ENCODE data around the gene SIGLEC15. TPM values are rescaled to one million over a fixed set of nuclear protein-coding genes. Genes with fewer than 3 reads are reported as not detected.

Gene SIGLEC15
- total and polyA plus RNA-seq, 10 of the 15 experiments (the other 5 are each of a cell fraction or from before 2014, with no cell fraction given), result 0.09 to 0.45 TPM; not detected in 8

Small RNA genes within 50 kb of the gene (small RNA-seq; reads per million reads assigned to genes)
- not detected for gene AC087685.1

Other genes with a start within 250 kb of the SIGLEC15 start
- gene SLC14A2, start 210.2 kb upstream of the SIGLEC15 start, total RNA-seq (2014; rRNA removed), result 0.11 TPM in 1 of 2 replicates, not detected in the other
- not detected in 2 replicates for gene SLC14A2, start 210.2 kb upstream of the SIGLEC15 start, total RNA-seq (2014; rRNA removed; fragmentation: Illumina TruSeq; extraction: Trizol)
- 0.05 TPM in 1 of 2 replicates, not detected in the other for gene SLC14A2, start 210.2 kb upstream of the SIGLEC15 start, total RNA-seq (2021)
- gene SLC14A2, start 210.2 kb upstream of the SIGLEC15 start, polyA plus RNA-seq (2011; rRNA removed), result 0.03 and 0.04 TPM in 2 replicates
- 0.03 TPM in 1 of 2 replicates, not detected in the other for gene SLC14A2, start 210.2 kb upstream of the SIGLEC15 start, polyA plus RNA-seq (2014; fragmentation: Illumina TruSeq; extraction: Trizol)
- not detected for gene SLC14A2, start 210.2 kb upstream of the SIGLEC15 start, polyA plus RNA-seq (2014; fragmentation: Nextera tagmentation; extraction: Ambion mirVana)
- 0.01 and 0.04 TPM in 2 replicates for gene SLC14A2, start 210.2 kb upstream of the SIGLEC15 start, polyA plus RNA-seq (2014; rRNA removed)
- not detected for gene SLC14A2, start 210.2 kb upstream of the SIGLEC15 start, polyA plus RNA-seq (2016; fragmentation: Nextera tagmentation; extraction: Ambion mirVana)
- gene SLC14A1, start 101.5 kb upstream of the SIGLEC15 start, total RNA-seq (2014; rRNA removed), result 0.06 TPM in 1 of 2 replicates, not detected in the other
- gene SLC14A1, start 101.5 kb upstream of the SIGLEC15 start, total RNA-seq (2014; rRNA removed; fragmentation: Illumina TruSeq; extraction: Trizol), result 0.09 TPM in 1 of 2 replicates, not detected in the other
- gene SLC14A1, start 101.5 kb upstream of the SIGLEC15 start, total RNA-seq (2021), result not detected in 2 replicates
- 0.67 and 1.3 TPM in 2 replicates for gene SLC14A1, start 101.5 kb upstream of the SIGLEC15 start, polyA plus RNA-seq (2011; rRNA removed)
- 0.10 and 0.26 TPM in 2 replicates for gene SLC14A1, start 101.5 kb upstream of the SIGLEC15 start, polyA plus RNA-seq (2014; fragmentation: Illumina TruSeq; extraction: Trizol)
- gene SLC14A1, start 101.5 kb upstream of the SIGLEC15 start, polyA plus RNA-seq (2014; fragmentation: Nextera tagmentation; extraction: Ambion mirVana), result under 1 TPM; 0.06 to 0.09 TPM
- 0.10 TPM in 1 of 2 replicates, not detected in the other for gene SLC14A1, start 101.5 kb upstream of the SIGLEC15 start, polyA plus RNA-seq (2014; rRNA removed)
- gene SLC14A1, start 101.5 kb upstream of the SIGLEC15 start, polyA plus RNA-seq (2016; fragmentation: Nextera tagmentation; extraction: Ambion mirVana), result under 1 TPM in 1 of 2 experiments, not detected in 1; 0.37 TPM
- gene EPG5, start 141.7 kb downstream of the SIGLEC15 start, total RNA-seq (2014; rRNA removed), result 9.1 and 9.7 TPM in 2 replicates
- 8.8 and 8.9 TPM in 2 replicates for gene EPG5, start 141.7 kb downstream of the SIGLEC15 start, total RNA-seq (2014; rRNA removed; fragmentation: Illumina TruSeq; extraction: Trizol)
- 9.9 and 12.5 TPM in 2 replicates for gene EPG5, start 141.7 kb downstream of the SIGLEC15 start, total RNA-seq (2021)
- 23.3 and 27.7 TPM in 2 replicates for gene EPG5, start 141.7 kb downstream of the SIGLEC15 start, polyA plus RNA-seq (2011; rRNA removed)
- 11.1 and 11.4 TPM in 2 replicates for gene EPG5, start 141.7 kb downstream of the SIGLEC15 start, polyA plus RNA-seq (2014; fragmentation: Illumina TruSeq; extraction: Trizol)
- gene EPG5, start 141.7 kb downstream of the SIGLEC15 start, polyA plus RNA-seq (2014; fragmentation: Nextera tagmentation; extraction: Ambion mirVana), result 1 to 10 TPM; 1.9 to 2.3 TPM
- 8.2 and 11.3 TPM in 2 replicates for gene EPG5, start 141.7 kb downstream of the SIGLEC15 start, polyA plus RNA-seq (2014; rRNA removed)
- 1 to 10 TPM; 4.0 to 5.1 TPM for gene EPG5, start 141.7 kb downstream of the SIGLEC15 start, polyA plus RNA-seq (2016; fragmentation: Nextera tagmentation; extraction: Ambion mirVana)
- gene PSTPIP2, start 246.6 kb downstream of the SIGLEC15 start, total RNA-seq (2014; rRNA removed), result 23.0 and 23.6 TPM in 2 replicates
- gene PSTPIP2, start 246.6 kb downstream of the SIGLEC15 start, total RNA-seq (2014; rRNA removed; fragmentation: Illumina TruSeq; extraction: Trizol), result 27.0 and 28.8 TPM in 2 replicates
- 21.2 and 23.5 TPM in 2 replicates for gene PSTPIP2, start 246.6 kb downstream of the SIGLEC15 start, total RNA-seq (2021)
- 0.69 and 0.82 TPM in 2 replicates for gene PSTPIP2, start 246.6 kb downstream of the SIGLEC15 start, polyA plus RNA-seq (2011; rRNA removed)
- gene PSTPIP2, start 246.6 kb downstream of the SIGLEC15 start, polyA plus RNA-seq (2014; fragmentation: Illumina TruSeq; extraction: Trizol), result 38.4 and 44.3 TPM in 2 replicates
- gene PSTPIP2, start 246.6 kb downstream of the SIGLEC15 start, polyA plus RNA-seq (2014; fragmentation: Nextera tagmentation; extraction: Ambion mirVana), result 10 to 100 TPM; 12.6 to 15.5 TPM
- 24.6 and 30.5 TPM in 2 replicates for gene PSTPIP2, start 246.6 kb downstream of the SIGLEC15 start, polyA plus RNA-seq (2014; rRNA removed)
- 10 to 100 TPM; 26.5 to 28.9 TPM for gene PSTPIP2, start 246.6 kb downstream of the SIGLEC15 start, polyA plus RNA-seq (2016; fragmentation: Nextera tagmentation; extraction: Ambion mirVana)

Measured in GM12878 (cell line).